B cell (primary cell): ENCODE data around the gene CERS1. TPM values are rescaled to one million over a fixed set of nuclear protein-coding genes. Genes with fewer than 3 reads are reported as not detected.

Experiments
- ATAC-seq: fragments of 200-7000 bp; cut with Tn5 transposase; one replicate; pipeline ENCODE4 v1.10.0; 2021; ENCODE audit warnings: low read depth, mild to moderate bottlenecking, moderate number of reproducible peaks, moderate library complexity
- CTCF ChIA-PET: fragments of 350-600 bp; sonication (Branson Sonifier 250); formaldehyde crosslinking; loops from one replicate; lab custom pipeline; 2021; ENCODE audit warnings: antibody characterized with exemption, inconsistent platforms; lab: Charles Lee
- POLR2A ChIA-PET: fragments of 350-600 bp; sonication (Branson Sonifier 250); formaldehyde crosslinking; loops from one replicate; lab custom pipeline; 2021; ENCODE audit warnings: antibody characterized with exemption; lab: Charles Lee
- DNase-seq: peaks from one replicate; pipeline ENCODE4 v3.0.0; 2013
- H2AFZ ChIP-seq: 2 replicates; pipeline ENCODE4 v1.6.1; 2012; ENCODE audit warnings: mild to moderate bottlenecking, low read depth, low read length; ENCODE audit not compliant: insufficient read depth, poor library complexity, severe bottlenecking
- H3K27ac ChIP-seq, 2 donors: 1 replicate in 1 of 2; 2 replicates in 1 of 2; pipeline ENCODE4 v1.5.1; 2012 to 2013; ENCODE audit warnings: low read length in 2 of 2, mild to moderate bottlenecking in 2 of 2, moderate library complexity in 1 of 2
- H3K27me3 ChIP-seq, 4 experiments: fragments of 200-600 bp in 1 of 4; sonication (generic) in 1 of 4; replicated peaks in 1 of 4; 1 replicate in 2 of 4; 2 replicates in 2 of 4; pipeline versions ENCODE4 v1.6.1 to v1.7.0; 2013 to 2016; ENCODE audit warnings: low read length in 3 of 4, mild to moderate bottlenecking in 2 of 4, mixed read lengths in 1 of 4, moderate library complexity in 1 of 4; ENCODE audit not compliant: insufficient read depth in 4 of 4, control insufficient read depth in 3 of 4; ENCODE audit errors: control extremely low read depth in 1 of 4
- H3K36me3 ChIP-seq, 2 experiments: replicated peaks in 1 of 2; 1 replicate in 1 of 2; 2 replicates in 1 of 2; pipeline versions ENCODE4 v1.6.1 to v1.7.1; 2013; ENCODE audit warnings: low read length in 1 of 2; ENCODE audit not compliant: insufficient read depth in 2 of 2, control insufficient read depth in 1 of 2; ENCODE audit errors: control extremely low read depth in 1 of 2, extremely low read depth in 1 of 2
- H3K4me1 ChIP-seq, 2 donors: fragments of 200-600 bp in 1 of 2; sonication (generic) in 1 of 2; 1 replicate in 1 of 2; 2 replicates in 1 of 2; pipeline versions ENCODE4 v1.5.1 to v1.6.1; 2013 to 2017; ENCODE audit warnings: low read length in 2 of 2; ENCODE audit not compliant: control insufficient read depth in 2 of 2, insufficient read depth in 2 of 2
- H3K4me2 ChIP-seq: replicated peaks from 2 replicates; pipeline ENCODE3; 2012; ENCODE audit warnings: mild to moderate bottlenecking, low read depth, low read length; ENCODE audit not compliant: poor library complexity, severe bottlenecking
- H3K4me3 ChIP-seq, 5 experiments: fragments of 200-600 bp in 1 of 5; sonication (generic) in 1 of 5; 1 replicate in 3 of 5; 2 replicates in 2 of 5; pipeline versions ENCODE4 v1.5.1 to v1.7.0; 2011 to 2016; ENCODE audit warnings: low read length in 4 of 5, mild to moderate bottlenecking in 4 of 5, low read depth in 2 of 5, control low read depth in 1 of 5, moderate library complexity in 1 of 5; ENCODE audit not compliant: insufficient read depth in 1 of 5; ENCODE audit errors: control extremely low read depth in 1 of 5, extremely low read depth in 1 of 5
- H3K79me2 ChIP-seq: fragments of 200-600 bp; sonication (generic); one replicate; pipeline ENCODE4 v1.6.0; 2016; ENCODE audit warnings: low read length; ENCODE audit not compliant: control insufficient read depth, insufficient read depth
- H3K9ac ChIP-seq: fragments of 200-600 bp; sonication (generic); 2 replicates; pipeline ENCODE4 v1.6.1; 2017; ENCODE audit warnings: mild to moderate bottlenecking, low read length, moderate library complexity
- H3K9me3 ChIP-seq, 3 donors: one replicate each; pipeline versions ENCODE4 v1.6.1 to v1.7.1; 2013; ENCODE audit warnings: low read length in 2 of 3; ENCODE audit not compliant: control insufficient read depth in 2 of 3, insufficient read depth in 1 of 3; ENCODE audit errors: control extremely low read depth in 1 of 3
- H4K20me1 ChIP-seq: 2 replicates; pipeline ENCODE4 v1.6.0; 2012; ENCODE audit warnings: mild to moderate bottlenecking, low read length; ENCODE audit not compliant: insufficient read depth, control insufficient read depth, poor library complexity, severe bottlenecking
- H3K27ac Mint-ChIP-seq: one replicate; pipeline ENCODE4 v1.8.0; 2021; ENCODE audit warnings: mixed read lengths
- H3K27me3 Mint-ChIP-seq: one replicate; pipeline ENCODE4 v1.8.0; 2021; ENCODE audit warnings: mixed read lengths
- H3K4me1 Mint-ChIP-seq: one replicate; pipeline ENCODE4 v1.8.0; 2021; ENCODE audit warnings: mixed read lengths
- H3K4me3 Mint-ChIP-seq: one replicate; pipeline ENCODE4 v1.8.0; 2021; ENCODE audit warnings: mixed read lengths
- H3K9me3 Mint-ChIP-seq: one replicate; pipeline ENCODE4 v1.8.0; 2022; ENCODE audit warnings: mixed read lengths; ENCODE audit not compliant: insufficient read depth
- EZH2 ChIP-seq: IDR thresholded peaks from 2 replicates; pipeline ENCODE4 v1.6.1; 2012; ENCODE audit warnings: borderline replicate concordance, low read depth, mild to moderate bottlenecking, moderate library complexity, low read length; ENCODE audit not compliant: insufficient read depth, poor library complexity, severe bottlenecking
- WGBS: methylation state at CpG from one replicate; pipeline ENCODE4 v1.1.5; 2013; ENCODE audit warnings: missing lambda C conversion rate; ENCODE audit not compliant: insufficient coverage; 5-methylcytosine and 5-hydroxymethylcytosine counted together
- intact Hi-C: fragments of 100-400 bp; cut with micrococcal nuclease; formaldehyde crosslinking; loops from one replicate; pipeline ENCODE4 v1.10.0; 2022
- polyA plus RNA-seq: library from polyadenylated mRNA; depleted of rRNA; stranded (reverse); fragments of >200 nt; gene quantifications from 2 replicates; pipeline ENCODE4 v1.2.3, GENCODE V29; 2012
- total RNA-seq, 2 donors: library from RNA; stranded (reverse); fragments of 120-200 nt in 1 of 2; gene quantifications; 1 replicate in 1 of 2; 2 replicates in 1 of 2; pipeline versions ENCODE4 v1.2.3 to v1.2.4, GENCODE V29; 2013 to 2022
- TF ChIP-seq, protein P1 (sequence below): fragments of 200-600 bp; IDR thresholded peaks from one replicate; pipeline ENCODE4 v1.8.0; 2022; ENCODE audit warnings: antibody characterized with exemption, mild to moderate bottlenecking

The CERS1 gene
- total and polyA plus RNA-seq, 2 donors (not counting 1 experiment from before 2014, with no cell fraction given): not detected

DNA sequence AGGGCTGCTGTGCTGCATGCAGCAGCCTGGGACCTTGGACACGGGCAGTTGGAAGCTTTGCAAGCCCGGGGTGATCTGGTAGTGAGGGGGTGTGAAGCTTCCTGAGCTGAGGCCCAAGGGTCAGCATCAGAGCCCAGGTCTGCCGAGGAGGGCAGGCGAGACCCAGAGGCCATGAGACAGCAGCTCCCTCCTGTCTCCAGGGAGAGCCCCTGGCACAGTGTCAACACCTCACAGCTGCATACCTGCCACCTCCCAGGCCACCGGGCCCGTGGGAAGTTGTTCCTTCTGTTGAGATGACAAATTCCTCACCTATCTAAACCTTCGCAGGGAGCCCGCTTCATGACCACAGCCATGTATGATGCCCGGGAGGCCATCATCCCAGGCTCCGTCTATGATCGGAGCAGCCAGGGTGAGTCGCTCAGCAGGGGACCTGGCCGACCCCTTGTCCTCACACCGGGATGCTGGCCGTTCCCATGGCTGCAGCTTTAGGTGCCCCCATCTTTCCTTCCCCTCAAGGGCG, 32.1 kb downstream of the CERS1 start:
- CTCF ChIA-PET: interaction anchor here (0.7 to 1.6 kb wide), 2 partner anchors 17 to 319 kb away, joined by 3 read pairs; no protein-coding TSS in a partner anchor

More for the DNA sequence above, 32.1 kb downstream of the CERS1 start:
- Histone ChIP-seq H2AFZ (no peak overlapping the region), H4K20me1 (peaks cover 62% of the 10 kb centered on the region), H3K4me2 (no peak overlapping the region), H3K4me1 (peaks cover 2 to 17% of the 10 kb centered on the region in 2 donors), H3K27ac (no peak overlapping the region), H3K36me3 (peaks cover 0 to 82% of the 10 kb centered on the region in 2 experiments), H3K9ac (no peak overlapping the region), H3K4me3 (no peak overlapping the region), H3K27me3 (no peaks in the 10 kb centered on the region), H3K79me2 (peaks cover 3% of the 10 kb centered on the region), H3K9me3 (peaks cover 0 to 3% (median 0%) of the 10 kb centered on the region in 3 donors)
- TF ChIP-seq, protein P1, sequence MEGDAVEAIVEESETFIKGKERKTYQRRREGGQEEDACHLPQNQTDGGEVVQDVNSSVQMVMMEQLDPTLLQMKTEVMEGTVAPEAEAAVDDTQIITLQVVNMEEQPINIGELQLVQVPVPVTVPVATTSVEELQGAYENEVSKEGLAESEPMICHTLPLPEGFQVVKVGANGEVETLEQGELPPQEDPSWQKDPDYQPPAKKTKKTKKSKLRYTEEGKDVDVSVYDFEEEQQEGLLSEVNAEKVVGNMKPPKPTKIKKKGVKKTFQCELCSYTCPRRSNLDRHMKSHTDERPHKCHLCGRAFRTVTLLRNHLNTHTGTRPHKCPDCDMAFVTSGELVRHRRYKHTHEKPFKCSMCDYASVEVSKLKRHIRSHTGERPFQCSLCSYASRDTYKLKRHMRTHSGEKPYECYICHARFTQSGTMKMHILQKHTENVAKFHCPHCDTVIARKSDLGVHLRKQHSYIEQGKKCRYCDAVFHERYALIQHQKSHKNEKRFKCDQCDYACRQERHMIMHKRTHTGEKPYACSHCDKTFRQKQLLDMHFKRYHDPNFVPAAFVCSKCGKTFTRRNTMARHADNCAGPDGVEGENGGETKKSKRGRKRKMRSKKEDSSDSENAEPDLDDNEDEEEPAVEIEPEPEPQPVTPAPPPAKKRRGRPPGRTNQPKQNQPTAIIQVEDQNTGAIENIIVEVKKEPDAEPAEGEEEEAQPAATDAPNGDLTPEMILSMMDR: no peak
- no peak for TF ChIP-seq EZH2
- DNase-seq (no peak), ATAC-seq (no peak)
- Mint-ChIP-seq H3K4me3 (no peak overlapping the region), H3K27me3 (no peaks in the 10 kb centered on the region), H3K9me3 (no peaks in the 10 kb centered on the region), H3K27ac (no peak overlapping the region), H3K4me1 (peaks cover 10% of the 10 kb centered on the region)
- POLR2A ChIA-PET: no interaction called here
- intact Hi-C loops: no loop called here
- 95% methylated on average over 15 of the region's 16 CpGs for WGBS
